ENCODE data around the gene MYT1. TPM values are rescaled to one million over a fixed set of nuclear protein-coding genes. Genes with fewer than 3 reads are reported as not detected.

MYT1 gene
- total RNA-seq, 1 experiment from 2014 or later = 4.1 TPM

- no peaks in the 10 kb centered on the region for H4K20me1 ChIP-seq (ENCODE audit: insufficient read depth, low read depth, low read length)
- no peaks in the 10 kb centered on the region for H3K9me3 ChIP-seq (ENCODE audit: low read length)
- no peaks in the 10 kb centered on the region for H3K9me2 ChIP-seq (replicated peaks; ENCODE audit: insufficient read depth, low read length)
- DNase-seq = no peak
- no peak overlapping the region for H3K9ac ChIP-seq (ENCODE audit: low read length)
- no peaks in the 10 kb centered on the region for H3K36me3 ChIP-seq (ENCODE audit: insufficient read depth, low read length)
- no peaks in the 10 kb centered on the region for H3K27me3 ChIP-seq (ENCODE audit: low read length)
- H3K27ac ChIP-seq (ENCODE audit: low read length) = no peak overlapping the region
- no peak overlapping the region for H3K4me3 ChIP-seq (ENCODE audit: low read length)
- no peak overlapping the region for H3K4me2 ChIP-seq (ENCODE audit: low read depth, low read length, poor library complexity, severe bottlenecking)
- H3K79me2 ChIP-seq (ENCODE audit: low read length) = no peaks in the 10 kb centered on the region
- H3K4me1 ChIP-seq (ENCODE audit: low read length) = no peaks in the 10 kb centered on the region
- H2AFZ ChIP-seq (ENCODE audit: low read length) = no peak overlapping the region
Observed at GRCh38 chr20:64136004-64136710, 28.1 kb upstream of the MYT1 start.

GRCh38 chr20:64137598-64138031 lies 26.6 kb upstream of the MYT1 start:
- H3K4me2 ChIP-seq (ENCODE audit: low read depth, low read length, poor library complexity, severe bottlenecking) = no peak overlapping the region
- H3K27ac ChIP-seq (ENCODE audit: low read length) = no peak overlapping the region
- no peak overlapping the region for H3K4me3 ChIP-seq (ENCODE audit: low read length)
- no peaks in the 10 kb centered on the region for H3K36me3 ChIP-seq (ENCODE audit: insufficient read depth, low read length)
- H3K9me3 ChIP-seq (ENCODE audit: low read length) = no peaks in the 10 kb centered on the region
- DNase-seq = no peak
- H4K20me1 ChIP-seq (ENCODE audit: insufficient read depth, low read depth, low read length) = no peaks in the 10 kb centered on the region
- H3K79me2 ChIP-seq (ENCODE audit: low read length) = no peaks in the 10 kb centered on the region
- no peak overlapping the region for H3K9ac ChIP-seq (ENCODE audit: low read length)
- H2AFZ ChIP-seq (ENCODE audit: low read length) = no peak overlapping the region
- no peaks in the 10 kb centered on the region for H3K9me2 ChIP-seq (replicated peaks; ENCODE audit: insufficient read depth, low read length)
- H3K27me3 ChIP-seq (ENCODE audit: low read length) = no peaks in the 10 kb centered on the region
- H3K4me1 ChIP-seq (ENCODE audit: low read length) = no peaks in the 10 kb centered on the region

GRCh38 chr20:64138276-64138815 lies 25.9 kb upstream of the MYT1 start:
- H3K9me3 ChIP-seq (ENCODE audit: low read length) = no peaks in the 10 kb centered on the region
- H3K9ac ChIP-seq (ENCODE audit: low read length) = no peak overlapping the region
- H2AFZ ChIP-seq (ENCODE audit: low read length) = no peak overlapping the region
- H3K4me3 ChIP-seq (ENCODE audit: low read length) = no peak overlapping the region
- H3K4me1 ChIP-seq (ENCODE audit: low read length) = no peaks in the 10 kb centered on the region
- no peaks in the 10 kb centered on the region for H3K36me3 ChIP-seq (ENCODE audit: insufficient read depth, low read length)
- H3K27me3 ChIP-seq (ENCODE audit: low read length) = no peaks in the 10 kb centered on the region
- H4K20me1 ChIP-seq (ENCODE audit: insufficient read depth, low read depth, low read length) = no peaks in the 10 kb centered on the region
- H3K79me2 ChIP-seq (ENCODE audit: low read length) = no peaks in the 10 kb centered on the region
- no peak overlapping the region for H3K27ac ChIP-seq (ENCODE audit: low read length)
- no peaks in the 10 kb centered on the region for H3K9me2 ChIP-seq (replicated peaks; ENCODE audit: insufficient read depth, low read length)
- H3K4me2 ChIP-seq (ENCODE audit: low read depth, low read length, poor library complexity, severe bottlenecking) = no peak overlapping the region
- no peak for DNase-seq

GRCh38 chr20:64139199-64140060 lies 24.8 kb upstream of the MYT1 start:
- Histone ChIP-seq H3K36me3 (ENCODE audit: insufficient read depth, low read length) (no peaks in the 10 kb centered on the region), H3K4me2 (ENCODE audit: low read depth, low read length, poor library complexity, severe bottlenecking) (no peak overlapping the region), H3K9me2 (replicated peaks; ENCODE audit: insufficient read depth, low read length) (no peaks in the 10 kb centered on the region), H3K4me1 (ENCODE audit: low read length) (no peaks in the 10 kb centered on the region), H4K20me1 (ENCODE audit: insufficient read depth, low read depth, low read length) (no peaks in the 10 kb centered on the region), H3K27me3 (ENCODE audit: low read length) (no peaks in the 10 kb centered on the region), H3K9ac (ENCODE audit: low read length) (no peak overlapping the region), H3K79me2 (ENCODE audit: low read length) (no peaks in the 10 kb centered on the region), H2AFZ (ENCODE audit: low read length) (no peak overlapping the region), H3K4me3 (ENCODE audit: low read length) (no peak overlapping the region), H3K27ac (ENCODE audit: low read length) (no peak overlapping the region), H3K9me3 (ENCODE audit: low read length) (peaks cover 2% of the 10 kb centered on the region; the same call in 1 of the 2 replicates)
- no peak for DNase-seq

GRCh38 chr20:64140061-64140931 lies 24.0 kb upstream of the MYT1 start:
- no peak for DNase-seq
- no peaks in the 10 kb centered on the region for H3K4me1 ChIP-seq (ENCODE audit: low read length)
- no peaks in the 10 kb centered on the region for H3K9me2 ChIP-seq (replicated peaks; ENCODE audit: insufficient read depth, low read length)
- no peaks in the 10 kb centered on the region for H4K20me1 ChIP-seq (ENCODE audit: insufficient read depth, low read depth, low read length)
- H3K36me3 ChIP-seq (ENCODE audit: insufficient read depth, low read length) = no peaks in the 10 kb centered on the region
- H3K4me2 ChIP-seq (ENCODE audit: low read depth, low read length, poor library complexity, severe bottlenecking) = no peak overlapping the region
- H3K9me3 ChIP-seq (ENCODE audit: low read length) = peaks cover 10% of the 10 kb centered on the region
- H3K27ac ChIP-seq (ENCODE audit: low read length) = no peak overlapping the region
- H2AFZ ChIP-seq (ENCODE audit: low read length) = no peak overlapping the region
- H3K9ac ChIP-seq (ENCODE audit: low read length) = no peak overlapping the region
- no peak overlapping the region for H3K4me3 ChIP-seq (ENCODE audit: low read length)
- no peaks in the 10 kb centered on the region for H3K79me2 ChIP-seq (ENCODE audit: low read length)
- no peaks in the 10 kb centered on the region for H3K27me3 ChIP-seq (ENCODE audit: low read length)

GRCh38 chr20:64140956-64141355 lies 23.3 kb upstream of the MYT1 start:
- H3K9me3 ChIP-seq (ENCODE audit: low read length) = peaks cover 11% of the 10 kb centered on the region
- no peak overlapping the region for H3K4me3 ChIP-seq (ENCODE audit: low read length)
- H3K36me3 ChIP-seq (ENCODE audit: insufficient read depth, low read length) = no peaks in the 10 kb centered on the region
- H3K79me2 ChIP-seq (ENCODE audit: low read length) = no peaks in the 10 kb centered on the region
- no peaks in the 10 kb centered on the region for H3K27me3 ChIP-seq (ENCODE audit: low read length)
- H3K4me1 ChIP-seq (ENCODE audit: low read length) = no peaks in the 10 kb centered on the region
- H3K9me2 ChIP-seq (replicated peaks; ENCODE audit: insufficient read depth, low read length) = no peaks in the 10 kb centered on the region
- H2AFZ ChIP-seq (ENCODE audit: low read length) = no peak overlapping the region
- no peak overlapping the region for H3K27ac ChIP-seq (ENCODE audit: low read length)
- no peak overlapping the region for H3K9ac ChIP-seq (ENCODE audit: low read length)
- H3K4me2 ChIP-seq (ENCODE audit: low read depth, low read length, poor library complexity, severe bottlenecking) = no peak overlapping the region
- DNase-seq = no peak
- H4K20me1 ChIP-seq (ENCODE audit: insufficient read depth, low read depth, low read length) = no peaks in the 10 kb centered on the region

- Histone ChIP-seq H3K9me3 (ENCODE audit: low read length) (peaks cover 11% of the 10 kb centered on the region), H3K4me2 (ENCODE audit: low read depth, low read length, poor library complexity, severe bottlenecking) (no peak overlapping the region), H3K36me3 (ENCODE audit: insufficient read depth, low read length) (no peaks in the 10 kb centered on the region), H3K27me3 (ENCODE audit: low read length) (no peaks in the 10 kb centered on the region), H3K27ac (ENCODE audit: low read length) (no peak overlapping the region), H3K4me3 (ENCODE audit: low read length) (no peak overlapping the region), H2AFZ (ENCODE audit: low read length) (no peak overlapping the region), H3K4me1 (ENCODE audit: low read length) (no peaks in the 10 kb centered on the region), H3K9me2 (replicated peaks; ENCODE audit: insufficient read depth, low read length) (no peaks in the 10 kb centered on the region), H3K79me2 (ENCODE audit: low read length) (no peaks in the 10 kb centered on the region), H3K9ac (ENCODE audit: low read length) (no peak overlapping the region), H4K20me1 (ENCODE audit: insufficient read depth, low read depth, low read length) (no peaks in the 10 kb centered on the region)
- no peak for DNase-seq
Observed at GRCh38 chr20:64142590-64142989, 21.7 kb upstream of the MYT1 start.
